ENCODE results near the gene SMIM14.
"Not testable (repeated sequence)": the region's sequence is repeated elsewhere in the genome, so short reads cannot be mapped to it uniquely, and the experiment has no call there.

The SMIM14 gene

GRCh38 chr4:39638354-39639239, at the start of gene SMIM14:
TSS of gene SMIM14 (minus strand) at chr4:39638865. CDS start at chr4:39605145, 33,720 bp downstream.
- no peaks in the 10 kb centered on the region for H3K9me3 Mint-ChIP-seq
- intact Hi-C loops (cut with micrococcal nuclease): loop anchor here (2.0 to 5.0 kb wide), 4 partner anchors 14 to 181 kb away; partner anchors contain the start of genes LIAS, RPL9, UBE2K and UGDH
- H3K4me1 Mint-ChIP-seq (ENCODE audit: low read depth): peaks cover 35% of the 10 kb centered on the region
- peak within 1 kb of the TSS; percentile 90 for H3K4me3 Mint-ChIP-seq
- H3K27me3 Mint-ChIP-seq: no peaks in the 10 kb centered on the region
- peak within 1 kb of the TSS; percentile 95 for H3K27ac Mint-ChIP-seq
- peaks cover 33% of the 10 kb centered on the region for H3K36me3 Mint-ChIP-seq (ENCODE audit: low read depth)

- no peaks in the 10 kb centered on the region for H3K9me3 Mint-ChIP-seq
- intact Hi-C loops (cut with micrococcal nuclease): no loop called here
These were observed 48.3 kb upstream of the SMIM14 start for GRCh38 chr4:39687014-39687413.

GRCh38 chr4:39685990-39686389, 47.3 kb upstream of the SMIM14 start:
- H3K36me3 Mint-ChIP-seq (ENCODE audit: low read depth): no peaks in the 10 kb centered on the region
- no peaks in the 10 kb centered on the region for H3K9me3 Mint-ChIP-seq
- intact Hi-C loops (cut with micrococcal nuclease): no loop called here
- H3K4me1 Mint-ChIP-seq (ENCODE audit: low read depth): peaks cover 6% of the 10 kb centered on the region
- no peak overlapping the region for H3K27ac Mint-ChIP-seq
- no peak overlapping the region for H3K4me3 Mint-ChIP-seq
- H3K27me3 Mint-ChIP-seq: no peaks in the 10 kb centered on the region

More at GRCh38 chr4:39687014-39687413, 48.3 kb upstream of the SMIM14 start:
- peaks cover 6% of the 10 kb centered on the region for H3K4me1 Mint-ChIP-seq (ENCODE audit: low read depth)
- H3K27ac Mint-ChIP-seq: no peak overlapping the region
- no peak overlapping the region for H3K4me3 Mint-ChIP-seq
- H3K36me3 Mint-ChIP-seq (ENCODE audit: low read depth): no peaks in the 10 kb centered on the region
- no peaks in the 10 kb centered on the region for H3K27me3 Mint-ChIP-seq

- Mint-ChIP-seq H3K36me3 (ENCODE audit: low read depth) (no peaks in the 10 kb centered on the region), H3K27ac (peak overlapping the region; percentile 76), H3K9me3 (no peaks in the 10 kb centered on the region), H3K4me3 (no peak overlapping the region), H3K27me3 (no peaks in the 10 kb centered on the region), H3K4me1 (ENCODE audit: low read depth) (peaks cover 22% of the 10 kb centered on the region)
- intact Hi-C loops (cut with micrococcal nuclease): no loop called here
These were observed 43.5 kb upstream of the SMIM14 start for GRCh38 chr4:39682138-39682537.

GRCh38 chr4:39681003-39681402, 42.3 kb upstream of the SMIM14 start:
- H3K36me3 Mint-ChIP-seq (ENCODE audit: low read depth); H3K4me3 Mint-ChIP-seq; intact Hi-C loops (cut with micrococcal nuclease); H3K9me3 Mint-ChIP-seq; H3K27ac Mint-ChIP-seq; H3K27me3 Mint-ChIP-seq: not testable (repeated sequence)
- peaks cover 22% of the 10 kb centered on the region for H3K4me1 Mint-ChIP-seq (ENCODE audit: low read depth)

GRCh38 chr4:39675681-39676080, 37.0 kb upstream of the SMIM14 start:
- intact Hi-C loops (cut with micrococcal nuclease); H3K4me3 Mint-ChIP-seq; H3K27ac Mint-ChIP-seq; H3K36me3 Mint-ChIP-seq (ENCODE audit: low read depth); H3K27me3 Mint-ChIP-seq; H3K9me3 Mint-ChIP-seq: not testable (repeated sequence)
- peaks cover 15% of the 10 kb centered on the region for H3K4me1 Mint-ChIP-seq (ENCODE audit: low read depth)

GRCh38 chr4:39670296-39670695, 31.6 kb upstream of the SMIM14 start:
- intact Hi-C loops (cut with micrococcal nuclease); H3K4me1 Mint-ChIP-seq (ENCODE audit: low read depth); H3K4me3 Mint-ChIP-seq: not testable (repeated sequence)

GRCh38 chr4:39668887-39669286, 30.2 kb upstream of the SMIM14 start:
- no peak overlapping the region for H3K27ac Mint-ChIP-seq
- H3K9me3 Mint-ChIP-seq: no peaks in the 10 kb centered on the region
- intact Hi-C loops (cut with micrococcal nuclease): no loop called here
- peaks cover 6% of the 10 kb centered on the region for H3K4me1 Mint-ChIP-seq (ENCODE audit: low read depth)
- H3K4me3 Mint-ChIP-seq: no peak overlapping the region
- H3K27me3 Mint-ChIP-seq: no peaks in the 10 kb centered on the region
- H3K36me3 Mint-ChIP-seq (ENCODE audit: low read depth): no peaks in the 10 kb centered on the region

More at GRCh38 chr4:39670296-39670695, 31.6 kb upstream of the SMIM14 start:
- not testable (repeated sequence) for H3K9me3 Mint-ChIP-seq; H3K36me3 Mint-ChIP-seq (ENCODE audit: low read depth); H3K27me3 Mint-ChIP-seq; H3K27ac Mint-ChIP-seq

GRCh38 chr4:39667706-39668105, 29.0 kb upstream of the SMIM14 start:
- Mint-ChIP-seq H3K4me3 (no peak overlapping the region), H3K9me3 (no peaks in the 10 kb centered on the region), H3K4me1 (ENCODE audit: low read depth) (peaks cover 6% of the 10 kb centered on the region), H3K36me3 (ENCODE audit: low read depth) (no peaks in the 10 kb centered on the region), H3K27me3 (no peaks in the 10 kb centered on the region), H3K27ac (no peak overlapping the region)
- intact Hi-C loops (cut with micrococcal nuclease): no loop called here

- Mint-ChIP-seq H3K4me3 (no peak overlapping the region), H3K36me3 (ENCODE audit: low read depth) (no peaks in the 10 kb centered on the region), H3K9me3 (no peaks in the 10 kb centered on the region), H3K27ac (no peak overlapping the region), H3K27me3 (no peaks in the 10 kb centered on the region), H3K4me1 (ENCODE audit: low read depth) (peaks cover 6% of the 10 kb centered on the region)
- intact Hi-C loops (cut with micrococcal nuclease): no loop called here
These were observed 26.4 kb upstream of the SMIM14 start for GRCh38 chr4:39664828-39665731.

GRCh38 chr4:39662683-39663082, 24.0 kb upstream of the SMIM14 start:
- Mint-ChIP-seq H3K4me1 (ENCODE audit: low read depth) (peaks cover 10% of the 10 kb centered on the region), H3K27ac (no peak overlapping the region), H3K36me3 (ENCODE audit: low read depth) (no peaks in the 10 kb centered on the region), H3K4me3 (no peak overlapping the region), H3K27me3 (no peaks in the 10 kb centered on the region), H3K9me3 (no peaks in the 10 kb centered on the region)
- intact Hi-C loops (cut with micrococcal nuclease): no loop called here

- peaks cover 12% of the 10 kb centered on the region for H3K4me1 Mint-ChIP-seq (ENCODE audit: low read depth)
- H3K9me3 Mint-ChIP-seq: no peaks in the 10 kb centered on the region
- H3K27ac Mint-ChIP-seq: no peak overlapping the region
- H3K27me3 Mint-ChIP-seq: no peaks in the 10 kb centered on the region
- intact Hi-C loops (cut with micrococcal nuclease): loop anchor here (2.0 kb wide), 1 partner anchor 192 kb away; no protein-coding TSS in a partner anchor
- no peaks in the 10 kb centered on the region for H3K36me3 Mint-ChIP-seq (ENCODE audit: low read depth)
- H3K4me3 Mint-ChIP-seq: no peak overlapping the region
These were observed 22.1 kb upstream of the SMIM14 start for GRCh38 chr4:39660757-39661156.

- no peak overlapping the region for H3K4me3 Mint-ChIP-seq
- no peaks in the 10 kb centered on the region for H3K27me3 Mint-ChIP-seq
- no peaks in the 10 kb centered on the region for H3K36me3 Mint-ChIP-seq (ENCODE audit: low read depth)
- H3K4me1 Mint-ChIP-seq (ENCODE audit: low read depth): peaks cover 12% of the 10 kb centered on the region
- H3K27ac Mint-ChIP-seq: no peak overlapping the region
- H3K9me3 Mint-ChIP-seq: no peaks in the 10 kb centered on the region
- intact Hi-C loops (cut with micrococcal nuclease): loop anchor here (2.0 kb wide), 1 partner anchor 191 kb away; no protein-coding TSS in a partner anchor
These were observed 21.4 kb upstream of the SMIM14 start for GRCh38 chr4:39660045-39660444.

- no peaks in the 10 kb centered on the region for H3K36me3 Mint-ChIP-seq (ENCODE audit: low read depth)
- H3K27ac Mint-ChIP-seq: no peak overlapping the region
- no peaks in the 10 kb centered on the region for H3K9me3 Mint-ChIP-seq
- intact Hi-C loops (cut with micrococcal nuclease): no loop called here
- no peak overlapping the region for H3K4me3 Mint-ChIP-seq
- no peaks in the 10 kb centered on the region for H3K27me3 Mint-ChIP-seq
- H3K4me1 Mint-ChIP-seq (ENCODE audit: low read depth): peaks cover 12% of the 10 kb centered on the region
These were observed 20.1 kb upstream of the SMIM14 start for GRCh38 chr4:39658756-39659155.

All from dendritic cell treated with granulocyte-macrophage colony-stimulating factor and Interleukin-4, amounts not matched to agents 40 ng/mL and 50 ng/mL, for 4 days (primary cell).